A673 (cell line): ENCODE results near the gene CRYGC. TPM values are rescaled to one million over a fixed set of nuclear protein-coding genes. Genes with fewer than 3 reads are reported as not detected.
"Not testable (repeated sequence)": the region's sequence is repeated elsewhere in the genome, so short reads cannot be mapped to it uniquely, and the experiment has no call there.

Source experiments
- BruUV-seq: library from RNA; stranded (reverse); fragments of 400-500 nt; replicated peaks from 2 replicates; lab custom pipeline; 2021; lab: Mats Ljungman, UMichigan
- CTCF ChIA-PET: fragments of 300-600 bp; sonication (Branson Sonifier 250); formaldehyde crosslinking; loops from one replicate; lab custom pipeline; 2022; ENCODE audit warnings: antibody characterized with exemption; lab: Charles Lee
- POLR2A ChIA-PET: fragments of 300-600 bp; sonication (Branson Sonifier 250); formaldehyde crosslinking; loops from one replicate; lab custom pipeline; 2022; ENCODE audit warnings: antibody characterized with exemption; ENCODE audit not compliant: low non-redundant PET; lab: Charles Lee
- DNase-seq: peaks from one replicate; pipeline ENCODE4 v3.0.0-alpha.2; 2015; ENCODE audit warnings: low spot score
- H3K27ac ChIP-seq: fragments of 200-600 bp; sonication (generic); 2 replicates; pipeline ENCODE4 v1.5.1; 2016; ENCODE audit warnings: mixed run types, low read depth, mild to moderate bottlenecking, mixed read lengths, antibody characterized with exemption, low read length; ENCODE audit not compliant: poor library complexity, severe bottlenecking
- H3K27me3 ChIP-seq: fragments of 200-600 bp; sonication (generic); replicated peaks from 2 replicates; pipeline ENCODE4 v1.6.1; 2017; ENCODE audit warnings: mixed run types, low read depth, mild to moderate bottlenecking, mixed read lengths, antibody characterized with exemption, low read length; ENCODE audit not compliant: insufficient read depth, poor library complexity
- H3K36me3 ChIP-seq: fragments of 200-600 bp; sonication (generic); 2 replicates; pipeline ENCODE4 v1.6.1; 2016; ENCODE audit warnings: mixed run types, mild to moderate bottlenecking, mixed read lengths, antibody characterized with exemption, low read length; ENCODE audit not compliant: insufficient read depth, poor library complexity, severe bottlenecking
- H3K4me1 ChIP-seq: fragments of 200-600 bp; sonication (generic); 2 replicates; pipeline ENCODE4 v1.6.1; 2017; ENCODE audit warnings: mixed run types, mild to moderate bottlenecking, mixed read lengths, antibody characterized with exemption, low read length; ENCODE audit not compliant: insufficient read depth, poor library complexity, severe bottlenecking
- H3K4me3 ChIP-seq: fragments of 200-600 bp; sonication (generic); 2 replicates; pipeline ENCODE4 v1.5.1; 2016; ENCODE audit warnings: low read depth, mixed run types, mild to moderate bottlenecking, mixed read lengths, low read length; ENCODE audit not compliant: poor library complexity, severe bottlenecking
- H3K9me3 ChIP-seq: fragments of 200-600 bp; sonication (generic); 2 replicates; pipeline ENCODE4 v1.6.1; 2016; ENCODE audit warnings: mixed run types, low read depth, mild to moderate bottlenecking, mixed read lengths, antibody characterized with exemption, low read length; ENCODE audit not compliant: poor library complexity, severe bottlenecking
- EZH2 ChIP-seq: fragments of 200-600 bp; sonication (generic); IDR thresholded peaks from 2 replicates; pipeline ENCODE4 v1.6.1; 2017; ENCODE audit warnings: borderline replicate concordance, low read depth, mild to moderate bottlenecking, mixed read lengths, antibody characterized with exemption, low read length; ENCODE audit not compliant: poor library complexity, severe bottlenecking
- intact Hi-C: fragments of 100-400 bp; cut with micrococcal nuclease; formaldehyde crosslinking; loops from one replicate; pipeline ENCODE4 v1.10.0; 2022; ENCODE audit not compliant: unreplicated experiment
- total RNA-seq: library from RNA; stranded (reverse); gene quantifications from 2 replicates; pipeline ENCODE4 v1.2.3, GENCODE V29; 2021
- TF ChIP-seq, protein P1 (sequence below): fragments of 300-800, 200-600 bp; sonication (generic); conservative IDR thresholded peaks from 2 replicates; pipeline ENCODE4 v1.5.1; 2017; ENCODE audit warnings: low read depth, mild to moderate bottlenecking, antibody characterized with exemption, low read length, moderate library complexity, mixed read lengths

CRYGC gene
- total RNA-seq, 1 experiment from 2014 or later = not detected

GRCh38 chr2:208127090-208127489 lies 2.5 kb downstream of the CRYGC start:
- CTCF ChIA-PET = no interaction called here
- POLR2A ChIA-PET = no interaction called here
- H3K4me1 ChIP-seq = no peaks in the 10 kb centered on the region
- no peaks in the 10 kb centered on the region for H3K9me3 ChIP-seq
- H3K4me3 ChIP-seq = no peak overlapping the region
- H3K27ac ChIP-seq = no peak overlapping the region
- TF ChIP-seq EZH2 = no peak
- TF ChIP-seq, protein P1, sequence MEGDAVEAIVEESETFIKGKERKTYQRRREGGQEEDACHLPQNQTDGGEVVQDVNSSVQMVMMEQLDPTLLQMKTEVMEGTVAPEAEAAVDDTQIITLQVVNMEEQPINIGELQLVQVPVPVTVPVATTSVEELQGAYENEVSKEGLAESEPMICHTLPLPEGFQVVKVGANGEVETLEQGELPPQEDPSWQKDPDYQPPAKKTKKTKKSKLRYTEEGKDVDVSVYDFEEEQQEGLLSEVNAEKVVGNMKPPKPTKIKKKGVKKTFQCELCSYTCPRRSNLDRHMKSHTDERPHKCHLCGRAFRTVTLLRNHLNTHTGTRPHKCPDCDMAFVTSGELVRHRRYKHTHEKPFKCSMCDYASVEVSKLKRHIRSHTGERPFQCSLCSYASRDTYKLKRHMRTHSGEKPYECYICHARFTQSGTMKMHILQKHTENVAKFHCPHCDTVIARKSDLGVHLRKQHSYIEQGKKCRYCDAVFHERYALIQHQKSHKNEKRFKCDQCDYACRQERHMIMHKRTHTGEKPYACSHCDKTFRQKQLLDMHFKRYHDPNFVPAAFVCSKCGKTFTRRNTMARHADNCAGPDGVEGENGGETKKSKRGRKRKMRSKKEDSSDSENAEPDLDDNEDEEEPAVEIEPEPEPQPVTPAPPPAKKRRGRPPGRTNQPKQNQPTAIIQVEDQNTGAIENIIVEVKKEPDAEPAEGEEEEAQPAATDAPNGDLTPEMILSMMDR = no peak
- BruUV-seq = no TSS peak
- H3K27me3 ChIP-seq = peaks cover 4% of the 10 kb centered on the region
- intact Hi-C loops = no loop called here
- DNase-seq = no peak
- H3K36me3 ChIP-seq = no peaks in the 10 kb centered on the region

- Histone ChIP-seq H3K4me1 (no peaks in the 10 kb centered on the region), H3K4me3 (no peak overlapping the region), H3K36me3 (no peaks in the 10 kb centered on the region), H3K9me3 (no peaks in the 10 kb centered on the region), H3K27ac (no peak overlapping the region), H3K27me3 (peaks cover 4% of the 10 kb centered on the region)
- DNase-seq = no peak
- BruUV-seq = no TSS peak
- CTCF ChIA-PET = interaction anchor here (0.6 kb wide), 1 partner anchor 1730 kb away, joined by 3 read pairs; no protein-coding TSS in a partner anchor
- intact Hi-C loops = no loop called here
- TF ChIP-seq, protein P1 = no peak
- no peak for TF ChIP-seq EZH2
- POLR2A ChIA-PET = interaction anchor here (0.7 kb wide), 2 partner anchors 179 to 414 kb away, joined by 6 to 10 read pairs; no protein-coding TSS in a partner anchor
Measured at GRCh38 chr2:208125251-208125650, 4.4 kb downstream of the CRYGC start.

- H3K36me3 ChIP-seq, H3K4me1 ChIP-seq, intact Hi-C loops, H3K27ac ChIP-seq, H3K9me3 ChIP-seq, H3K27me3 ChIP-seq, POLR2A ChIA-PET, DNase-seq, H3K4me3 ChIP-seq, BruUV-seq: not testable (repeated sequence)
- CTCF ChIA-PET = interaction anchor here (0.6 kb wide), 1 partner anchor 1729 kb away, joined by 3 read pairs; no protein-coding TSS in a partner anchor
Measured at GRCh38 chr2:208124013-208124715, 5.5 kb downstream of the CRYGC start, which contains the start of gene CRYGD. Gene CRYGD (minus strand): TSS chr2:208124524. CDS start chr2:208124473, 51 bp downstream.

GRCh38 chr2:208122248-208122647 lies 7.4 kb downstream of the CRYGC start:
- Histone ChIP-seq H3K4me1 (no peaks in the 10 kb centered on the region), H3K27ac (no peak overlapping the region), H3K27me3 (peaks cover 4% of the 10 kb centered on the region), H3K9me3 (no peaks in the 10 kb centered on the region), H3K36me3 (no peaks in the 10 kb centered on the region), H3K4me3 (no peak overlapping the region)
- POLR2A ChIA-PET = no interaction called here
- DNase-seq = no peak
- CTCF ChIA-PET = no interaction called here
- no TSS peak for BruUV-seq
- intact Hi-C loops = no loop called here
- TF ChIP-seq EZH2 = no peak
- TF ChIP-seq, protein P1 = no peak
